GM18498 (cell line): Measurements from ENCODE around the gene SRP54.
"Not testable (repeated sequence)": the region's sequence is repeated elsewhere in the genome, so short reads cannot be mapped to it uniquely, and the experiment has no call there.

Experiments
- ATAC-seq: cut with Tn5 transposase; IDR thresholded peaks from one replicate; pipeline ENCODE4 v1.9.1; 2021; ENCODE audit warnings: mild to moderate bottlenecking, moderate library complexity; ENCODE audit not compliant: unreplicated experiment

SRP54 gene

DNA sequence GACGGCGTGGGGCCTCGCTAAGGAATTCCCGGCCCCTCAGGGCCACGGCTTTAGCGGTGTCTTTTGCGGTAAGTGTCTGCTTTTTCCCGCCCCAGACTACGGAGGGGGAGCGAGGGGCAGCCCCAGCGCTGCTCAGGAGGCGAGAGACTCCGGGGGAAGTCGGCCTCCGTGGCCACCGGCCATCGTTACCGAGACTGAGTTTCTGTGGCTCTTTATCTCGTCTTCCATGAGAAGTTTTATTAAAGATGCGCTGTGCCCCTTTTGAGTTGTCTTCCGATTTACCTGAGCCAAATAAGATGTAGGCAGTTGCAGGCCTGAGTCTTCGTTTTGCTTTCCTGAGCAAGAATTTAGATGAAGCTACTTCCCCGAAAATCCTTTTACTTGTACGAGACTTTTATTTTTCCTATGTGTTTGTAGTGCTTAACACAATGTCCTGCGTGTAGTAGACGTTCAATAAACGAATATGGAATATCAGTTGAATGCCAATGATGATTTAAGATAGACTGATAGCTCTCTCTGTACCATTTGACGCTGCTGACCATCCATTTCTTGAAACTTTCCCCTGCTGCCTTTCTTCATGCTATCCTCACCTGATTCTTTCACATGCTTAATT lies 462 bp downstream of the SRP54 start:
- peak; percentile 18 for ATAC-seq

DNA sequence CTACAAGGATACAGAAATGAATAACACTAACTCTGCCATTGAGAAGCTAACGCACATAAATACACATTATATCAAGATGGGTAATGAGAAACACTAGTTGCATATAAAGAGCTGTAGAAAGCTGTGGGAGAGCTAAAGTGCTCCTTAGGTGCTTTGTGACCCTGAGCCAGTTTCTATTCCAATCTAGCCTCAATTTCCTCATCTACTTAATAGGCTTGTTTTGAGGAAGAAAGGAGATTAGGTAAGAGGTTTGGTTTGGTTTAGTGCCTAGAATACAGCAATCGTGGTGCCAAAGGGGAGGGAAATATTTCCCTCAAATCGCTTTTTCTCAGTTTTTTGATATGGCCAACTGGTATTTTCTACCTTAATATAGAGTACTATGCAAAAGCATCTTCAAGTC lies 994 bp downstream of the SRP54 start:
- ATAC-seq = no peak

DNA sequence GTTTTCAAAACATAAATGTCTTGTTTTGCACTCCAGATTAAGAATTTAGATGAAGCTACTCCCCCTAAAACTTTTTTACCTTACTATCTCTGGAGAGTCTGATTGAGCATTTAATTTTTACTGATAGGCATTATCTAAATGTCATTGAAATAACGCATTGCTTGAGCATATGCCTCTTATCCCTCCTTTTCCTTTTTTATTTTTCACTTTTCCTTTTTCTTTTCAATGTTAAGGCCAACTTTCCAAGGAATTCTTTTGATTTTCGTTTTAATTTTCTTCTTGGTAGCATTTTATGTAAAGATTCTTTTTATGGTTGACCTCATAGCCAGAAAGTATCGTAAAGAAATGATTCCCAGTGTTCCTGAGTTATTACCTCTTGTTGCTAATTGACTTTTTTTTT lies 2.9 kb downstream of the SRP54 start:
- ATAC-seq = no peak

DNA sequence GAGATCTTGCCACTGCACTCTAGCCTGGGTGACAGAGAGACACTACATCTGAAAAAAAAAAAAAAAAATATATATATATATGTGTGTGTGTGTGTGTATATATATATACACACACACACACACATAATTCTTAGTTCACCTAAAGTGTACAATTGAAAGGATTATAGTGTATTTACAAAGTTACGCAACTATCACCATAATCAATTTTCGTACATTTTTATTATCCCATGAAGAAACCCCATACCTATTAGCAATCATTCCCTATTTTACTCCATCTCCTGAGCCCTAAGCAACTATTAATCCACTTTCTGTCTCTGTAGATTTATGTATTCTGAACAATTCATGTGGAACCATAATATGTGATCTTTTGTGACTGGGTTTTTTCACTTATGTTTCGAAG lies 4.4 kb downstream of the SRP54 start:
- no peak for ATAC-seq

DNA sequence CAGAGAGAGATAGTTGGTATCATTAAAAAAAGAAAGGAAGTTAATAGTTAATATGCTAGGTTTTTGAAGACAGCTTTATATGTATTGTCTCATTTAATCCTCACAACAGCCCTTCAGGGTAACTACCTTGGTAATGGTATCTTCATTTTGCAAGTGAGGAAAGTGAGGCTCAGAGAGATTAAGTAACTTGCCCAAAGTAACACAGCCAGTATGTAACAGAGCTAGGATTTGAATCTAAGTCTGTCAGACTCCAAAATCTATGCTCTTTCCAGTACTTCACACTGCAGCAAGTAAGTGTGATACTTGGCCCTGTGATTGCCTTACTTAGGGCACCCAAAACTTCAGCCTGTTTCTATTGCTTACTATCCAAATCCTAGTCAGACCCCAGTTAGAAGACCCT lies 7.0 kb downstream of the SRP54 start:
- no peak for ATAC-seq

DNA sequence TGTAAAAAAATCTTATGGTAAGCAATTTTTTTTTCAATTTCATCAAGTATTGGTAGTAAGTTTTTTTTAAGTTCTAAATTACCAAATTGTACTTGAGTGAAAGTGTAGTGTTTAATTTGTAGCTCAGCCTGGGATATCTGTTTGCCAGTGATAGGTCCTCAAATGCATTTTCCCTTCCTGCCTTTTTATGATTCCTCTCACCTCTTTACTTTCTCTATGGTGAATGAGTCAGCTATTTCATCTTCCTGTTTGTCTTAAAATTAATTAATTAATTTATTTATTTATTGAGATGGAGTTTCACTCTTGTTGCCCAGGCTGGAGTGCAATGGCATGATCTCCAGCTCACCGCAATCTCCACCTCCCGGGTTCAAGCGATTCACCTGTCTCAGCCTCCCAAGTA lies 10.6 kb downstream of the SRP54 start:
- no peak for ATAC-seq

DNA sequence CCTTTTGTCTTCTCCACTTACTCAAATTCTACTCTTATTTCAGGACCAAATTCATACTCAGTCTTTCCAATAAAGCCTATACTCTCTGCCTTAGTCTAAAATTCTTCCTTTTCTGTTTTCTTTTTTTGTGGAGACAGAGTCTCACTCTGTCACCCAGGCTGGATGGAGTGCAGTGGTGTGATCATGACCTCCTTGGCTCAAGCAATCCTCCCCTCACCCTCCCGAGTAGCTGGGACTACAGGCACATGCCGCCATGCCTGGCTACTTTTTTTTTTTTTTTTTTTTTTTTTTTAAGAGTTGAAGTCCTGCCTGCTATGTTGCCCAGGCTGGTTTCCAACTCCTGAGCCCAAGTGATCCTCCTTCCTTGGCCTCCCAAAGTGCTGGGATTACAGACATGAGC lies 11.9 kb downstream of the SRP54 start:
- ATAC-seq = no peak

DNA sequence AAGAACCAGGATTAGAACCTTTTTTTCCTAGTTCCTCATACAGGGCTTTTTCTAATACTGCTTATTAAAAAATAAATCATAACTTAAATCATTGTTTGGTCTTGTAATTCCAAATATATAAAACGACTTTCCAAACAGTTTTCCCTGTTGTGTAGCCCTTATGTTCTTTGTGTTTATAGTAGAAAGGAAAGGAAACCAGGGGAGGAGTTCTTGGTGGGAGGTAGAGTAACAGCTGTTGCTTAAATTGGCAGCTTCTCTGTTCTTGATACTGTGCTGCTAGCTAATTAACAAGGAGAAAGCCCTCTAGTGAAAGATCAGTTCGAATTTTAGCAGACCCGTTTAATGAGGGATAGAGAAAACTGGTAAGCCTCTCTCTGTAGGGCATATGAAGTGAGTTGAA lies 15.0 kb downstream of the SRP54 start:
- ATAC-seq = no peak

DNA sequence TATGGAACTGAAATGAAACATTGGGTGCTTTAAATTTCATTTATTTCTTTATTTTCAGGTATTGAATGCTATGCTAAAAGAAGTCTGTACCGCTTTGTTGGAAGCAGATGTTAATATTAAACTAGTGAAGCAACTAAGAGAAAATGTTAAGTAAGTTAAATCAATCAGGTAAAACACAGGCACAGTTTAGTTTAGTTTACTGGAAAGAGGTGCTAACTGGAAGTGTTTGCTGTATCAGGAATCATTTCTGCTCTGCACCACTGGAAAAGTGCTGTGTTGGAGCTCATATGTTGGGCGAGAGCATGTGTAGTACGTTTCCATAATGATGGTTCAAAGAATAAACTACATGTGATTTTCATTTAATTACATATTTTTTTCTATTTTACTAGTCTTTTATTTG lies 16.7 kb downstream of the SRP54 start:
- ATAC-seq = no peak

DNA sequence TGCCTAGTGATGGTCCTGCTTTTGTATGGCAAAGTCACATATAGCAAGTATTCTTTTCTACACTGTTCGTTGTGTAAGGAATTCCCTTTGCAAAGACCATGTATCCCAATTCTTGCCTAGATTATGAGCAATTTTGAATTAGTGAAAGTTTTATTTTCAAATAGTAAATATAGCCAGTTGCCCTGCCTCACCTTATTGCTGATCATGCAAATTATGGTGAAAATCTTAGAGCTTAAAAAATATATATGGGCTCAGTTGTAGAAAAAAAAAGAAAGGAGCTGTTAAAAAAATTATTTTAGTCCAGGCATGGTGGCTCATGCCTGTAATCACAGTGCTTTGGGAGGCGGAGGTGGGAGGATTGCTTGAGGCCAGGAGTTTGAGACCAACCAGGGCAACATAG lies 18.8 kb downstream of the SRP54 start:
- no peak for ATAC-seq

DNA sequence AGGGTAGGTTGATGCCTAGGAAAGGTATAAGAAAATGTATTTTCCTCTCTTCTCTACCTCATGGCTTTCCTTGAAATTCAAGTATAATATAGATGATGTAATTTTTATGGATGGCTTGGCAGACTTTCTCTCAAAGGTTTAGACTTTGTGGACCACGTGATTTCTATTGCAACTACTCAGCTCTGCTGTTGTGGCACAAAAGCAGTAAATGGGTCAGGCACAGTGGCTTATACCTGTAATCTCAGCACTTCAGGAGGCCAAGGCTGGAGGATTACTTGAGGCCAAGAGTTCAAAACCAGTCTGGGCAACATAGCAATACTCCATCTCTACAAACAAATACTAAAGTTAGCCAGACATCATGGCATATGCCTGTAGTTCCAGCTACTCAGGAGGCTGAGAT lies 22.0 kb downstream of the SRP54 start:
- no peak for ATAC-seq

DNA sequence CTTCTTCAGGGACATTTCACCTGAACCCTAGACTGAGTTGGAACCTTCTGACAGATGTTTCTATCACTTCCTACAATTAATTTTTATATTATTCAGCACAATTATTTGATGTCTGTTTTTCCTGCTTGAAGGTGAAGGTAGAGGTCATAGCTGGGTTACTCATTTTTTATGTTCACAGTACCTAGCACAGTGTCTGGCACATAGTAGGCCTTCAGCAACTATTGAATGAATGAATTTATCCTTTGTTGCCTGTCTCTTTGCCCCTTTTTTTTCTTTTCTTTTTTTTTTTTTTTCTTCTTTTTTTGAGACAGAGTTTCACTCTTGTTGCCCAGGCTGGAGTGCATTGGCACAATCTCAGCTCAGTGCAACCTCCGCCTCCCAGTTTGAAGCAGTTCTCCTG lies 33.8 kb downstream of the SRP54 start:
- no peak for ATAC-seq

DNA sequence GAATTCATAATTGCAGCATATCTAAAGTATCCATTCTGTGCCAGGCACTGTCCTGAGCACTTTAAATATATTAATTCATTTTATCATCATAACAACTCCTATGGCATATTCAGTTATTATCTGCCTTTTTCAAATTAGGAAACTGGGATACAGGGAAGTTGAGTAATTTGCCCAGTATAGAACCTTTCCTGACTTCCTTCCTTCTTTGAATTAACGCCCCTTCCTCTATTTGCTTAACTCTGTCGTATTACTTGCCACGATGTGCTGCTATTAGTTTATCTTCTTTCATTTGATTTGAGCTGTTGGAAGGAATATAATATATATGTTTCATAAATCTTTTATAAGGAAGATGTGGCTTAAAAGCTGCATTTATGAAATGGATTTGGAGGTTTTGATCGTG lies 37.9 kb downstream of the SRP54 start:
- ATAC-seq = no peak

DNA sequence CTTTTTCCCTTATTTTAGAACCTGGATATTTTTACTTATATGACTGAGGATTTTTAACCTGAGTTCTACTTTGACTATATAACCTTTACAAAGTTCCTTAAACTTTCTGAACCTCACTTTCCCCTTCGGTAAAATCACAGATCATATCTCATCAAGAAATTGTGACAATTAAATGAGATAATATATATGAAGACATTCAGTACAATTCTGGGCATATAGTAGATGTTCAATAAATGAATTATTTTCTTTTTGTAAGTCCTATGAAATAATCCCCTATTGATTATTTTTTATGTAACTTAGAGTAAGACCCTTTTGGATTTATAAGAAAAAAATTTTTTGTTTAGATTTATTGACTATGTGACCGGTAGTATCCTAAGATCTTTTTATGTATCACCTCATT lies 45.6 kb downstream of the SRP54 start:
- no peak for ATAC-seq

DNA sequence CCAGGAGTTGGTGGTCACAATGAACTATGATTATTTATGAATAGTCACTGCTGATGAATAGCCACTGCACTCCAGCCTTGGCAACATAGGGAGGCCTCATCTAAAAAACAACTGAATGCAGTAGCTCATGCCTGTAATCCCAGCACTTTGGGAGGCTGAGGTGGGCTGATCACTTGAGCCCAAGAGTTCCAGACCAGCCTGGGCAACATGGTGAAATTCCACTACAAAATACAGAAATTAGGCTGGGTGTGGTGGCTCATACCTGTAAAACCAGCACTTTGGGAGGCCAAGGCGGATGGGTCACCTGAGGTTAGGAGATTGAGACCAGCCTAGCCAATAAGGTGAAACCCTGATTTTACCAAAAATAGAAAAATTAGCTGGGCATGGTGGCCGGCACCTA lies 49.8 kb downstream of the SRP54 start:
- no peak for ATAC-seq

DNA sequence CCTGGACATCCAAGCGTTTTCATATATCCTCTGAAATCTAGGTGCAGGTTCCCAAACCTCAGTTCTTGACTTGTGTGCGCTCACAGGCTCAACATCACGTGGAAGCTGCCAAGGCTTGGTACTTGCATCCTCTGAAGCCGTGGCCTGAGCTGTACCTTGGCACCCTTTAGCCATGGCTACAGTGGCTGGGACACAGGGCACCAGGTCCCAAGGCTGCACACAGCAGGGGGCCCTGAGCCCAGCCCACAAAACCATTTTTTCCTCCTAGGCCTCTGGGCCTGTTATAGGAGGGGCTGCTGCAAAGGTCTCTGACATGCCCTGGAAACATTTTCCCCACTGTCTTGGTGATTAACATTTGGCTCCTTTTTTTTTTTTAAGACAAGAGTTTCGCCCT lies 51.6 kb downstream of the SRP54 start:
- ATAC-seq = no peak

DNA sequence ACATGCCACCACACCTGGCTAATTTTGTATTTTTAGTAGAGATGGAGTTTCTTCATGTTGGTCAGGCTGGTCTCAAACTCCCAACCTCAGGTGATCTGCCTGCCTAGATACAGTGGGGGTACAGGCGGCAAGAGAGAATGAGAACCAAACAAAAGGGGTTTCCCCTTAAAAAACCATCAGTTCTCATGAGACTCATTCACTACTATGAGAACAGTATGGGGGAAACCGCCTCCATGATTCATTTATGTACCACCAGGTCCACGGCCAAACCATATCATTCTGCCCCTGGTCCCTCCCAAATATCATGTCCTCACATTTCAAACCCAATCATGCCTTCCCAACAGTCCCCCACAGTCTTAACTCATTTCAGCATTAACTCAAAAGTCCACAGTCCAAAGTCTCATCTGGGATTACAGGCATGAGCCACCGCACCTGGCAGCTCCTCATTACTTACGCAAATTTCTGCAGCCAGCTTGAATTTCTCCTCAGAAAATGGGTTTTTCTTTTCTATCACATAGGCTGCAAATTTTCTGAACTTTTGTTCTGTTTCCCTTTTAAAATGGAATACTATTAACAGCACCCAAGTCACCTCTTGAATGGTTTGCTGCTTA lies 52.3 kb downstream of the SRP54 start:
- ATAC-seq = not testable (repeated sequence)

DNA sequence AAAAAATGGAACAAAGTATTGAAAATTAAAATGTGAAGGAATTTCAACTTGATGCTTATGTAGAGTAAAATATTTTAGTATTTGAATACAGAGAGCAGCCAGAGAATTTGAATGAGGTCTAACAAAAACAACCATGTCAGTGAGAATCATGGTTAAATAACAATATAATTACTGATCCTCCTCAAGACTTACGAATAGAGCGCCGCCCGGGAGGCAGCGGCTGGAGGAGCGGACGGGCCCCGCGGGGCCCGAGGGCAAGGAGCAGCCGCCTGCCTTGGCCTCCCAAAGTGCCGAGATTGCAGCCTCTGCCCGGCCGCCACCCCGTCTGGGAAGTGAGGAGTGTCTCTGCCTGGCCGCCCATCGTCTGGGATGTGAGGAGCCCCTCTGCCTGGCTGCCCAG lies 55.5 kb downstream of the SRP54 start:
- not testable (repeated sequence) for ATAC-seq

DNA sequence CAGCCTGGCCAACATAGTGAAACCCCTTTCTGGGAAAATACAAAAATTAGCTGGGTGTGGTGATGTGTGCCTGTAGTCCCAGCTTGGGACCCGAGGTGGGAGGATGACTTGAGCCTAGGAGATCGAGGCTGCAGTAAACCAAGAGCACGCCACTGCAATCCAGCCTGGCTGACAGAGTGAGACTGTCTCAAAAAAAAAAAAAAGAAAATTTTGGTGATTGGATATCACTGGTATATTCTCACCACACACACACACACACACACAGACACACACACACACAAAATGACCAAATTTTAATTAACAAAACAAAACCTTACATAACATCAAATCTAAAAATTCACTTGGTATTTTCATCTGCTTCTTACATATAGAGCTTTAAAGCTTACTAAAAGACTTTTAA lies 59.8 kb downstream of the SRP54 start:
- no peak for ATAC-seq

DNA sequence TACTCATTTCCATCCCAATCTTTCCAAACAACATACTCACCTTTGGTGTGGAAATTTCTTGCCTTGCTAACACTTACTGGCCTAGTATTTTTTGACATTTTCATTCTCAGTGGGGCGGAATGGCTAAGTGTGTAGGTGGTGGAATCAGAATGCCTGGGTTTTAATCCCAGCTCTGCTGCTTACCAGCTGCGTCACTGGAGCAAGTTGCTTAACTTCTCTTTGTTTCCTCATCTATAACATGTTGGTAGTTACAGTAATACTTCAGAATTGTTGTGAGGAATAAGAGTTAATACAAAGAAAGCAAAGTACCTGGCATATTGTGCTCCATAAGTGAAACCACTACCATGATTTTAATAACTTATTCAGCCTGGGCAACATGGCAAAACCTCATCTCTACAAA lies 60.3 kb downstream of the SRP54 start:
- ATAC-seq = no peak

DNA sequence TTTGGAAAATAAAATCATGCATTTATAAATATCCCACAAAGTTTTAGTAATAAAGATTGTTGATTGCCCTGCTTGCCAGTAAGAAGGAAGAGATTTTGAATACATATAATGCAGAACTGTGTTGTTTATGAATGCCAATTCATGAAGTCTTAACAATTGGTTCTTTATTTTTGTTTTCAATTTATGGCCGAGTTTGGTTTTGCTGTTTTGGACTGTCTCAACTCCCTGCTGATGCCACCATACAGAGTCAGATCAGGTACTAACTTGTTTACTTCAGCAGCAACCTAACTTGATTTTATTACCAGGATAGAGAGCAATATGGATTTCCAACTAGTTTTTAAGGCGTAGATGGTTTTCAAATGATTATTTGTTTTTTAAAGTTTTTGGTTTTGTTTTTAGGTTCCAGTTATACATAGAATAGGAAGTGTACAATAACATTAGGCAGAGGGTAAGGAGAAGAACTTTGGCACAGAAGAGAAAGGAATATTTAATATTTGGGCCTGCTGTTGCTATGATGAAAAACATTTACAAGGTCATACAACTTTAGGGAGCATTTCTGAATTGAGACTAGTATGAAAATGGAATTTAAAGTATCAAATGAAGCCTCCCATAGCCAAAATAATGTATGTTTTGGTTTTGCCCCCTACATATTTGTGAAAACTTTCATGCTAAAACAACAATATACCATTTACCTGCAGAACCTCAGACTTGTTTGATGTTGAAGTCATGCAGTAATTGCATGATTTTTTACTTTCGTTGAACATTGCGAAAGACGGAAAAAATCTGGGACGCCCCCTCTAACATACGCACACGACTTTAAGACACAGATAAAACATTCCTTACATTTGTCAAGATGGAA lies 62.4 kb downstream of the SRP54 start:
- no peak for ATAC-seq

DNA sequence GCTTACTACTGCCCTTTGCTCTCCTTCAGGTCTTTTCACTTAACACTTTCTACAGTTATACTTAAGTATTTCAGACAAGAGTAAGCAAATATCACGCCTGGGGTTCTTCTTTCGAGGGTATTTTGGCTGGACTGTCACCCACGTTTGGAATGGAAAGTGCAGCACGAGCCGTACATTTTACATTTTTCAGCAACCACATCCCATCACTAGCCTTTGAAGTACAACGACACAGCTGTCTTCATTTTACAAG lies 62.9 kb downstream of the SRP54 start:
- ATAC-seq = no peak
